ENCODE results near the gene MESP2. TPM values are rescaled to one million over a fixed set of nuclear protein-coding genes. Genes with fewer than 3 reads are reported as not detected.

The MESP2 gene, protein sequence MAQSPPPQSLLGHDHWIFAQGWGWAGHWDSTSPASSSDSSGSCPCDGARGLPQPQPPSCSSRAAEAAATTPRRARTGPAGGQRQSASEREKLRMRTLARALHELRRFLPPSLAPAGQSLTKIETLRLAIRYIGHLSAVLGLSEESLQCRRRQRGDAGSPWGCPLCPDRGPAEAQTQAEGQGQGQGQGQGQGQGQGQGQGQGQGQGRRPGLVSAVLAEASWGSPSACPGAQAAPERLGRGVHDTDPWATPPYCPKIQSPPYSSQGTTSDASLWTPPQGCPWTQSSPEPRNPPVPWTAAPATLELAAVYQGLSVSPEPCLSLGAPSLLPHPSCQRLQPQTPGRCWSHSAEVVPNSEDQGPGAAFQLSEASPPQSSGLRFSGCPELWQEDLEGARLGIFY
- polyA plus RNA-seq, result not detected

DNA sequence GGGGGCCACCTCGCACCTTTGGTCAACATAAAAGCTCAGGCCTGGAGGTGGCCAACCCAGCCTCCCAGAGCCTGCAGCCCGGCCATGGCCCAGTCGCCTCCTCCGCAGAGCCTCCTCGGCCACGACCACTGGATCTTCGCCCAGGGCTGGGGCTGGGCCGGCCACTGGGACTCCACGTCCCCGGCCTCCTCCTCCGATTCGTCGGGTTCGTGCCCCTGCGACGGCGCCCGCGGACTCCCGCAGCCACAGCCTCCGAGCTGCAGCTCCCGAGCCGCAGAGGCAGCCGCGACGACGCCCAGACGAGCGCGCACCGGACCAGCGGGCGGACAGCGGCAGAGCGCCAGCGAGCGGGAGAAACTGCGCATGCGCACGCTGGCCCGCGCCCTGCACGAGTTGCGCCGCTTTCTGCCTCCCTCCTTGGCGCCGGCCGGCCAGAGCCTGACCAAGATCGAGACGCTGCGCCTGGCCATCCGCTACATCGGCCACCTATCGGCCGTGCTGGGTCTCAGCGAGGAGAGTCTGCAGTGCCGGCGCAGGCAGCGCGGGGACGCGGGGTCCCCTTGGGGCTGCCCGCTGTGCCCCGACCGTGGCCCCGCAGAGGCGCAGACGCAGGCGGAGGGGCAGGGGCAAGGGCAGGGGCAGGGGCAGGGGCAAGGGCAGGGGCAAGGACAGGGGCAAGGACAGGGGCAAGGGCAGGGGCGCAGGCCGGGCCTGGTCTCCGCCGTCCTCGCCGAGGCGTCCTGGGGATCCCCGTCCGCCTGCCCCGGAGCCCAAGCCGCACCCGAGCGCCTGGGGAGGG lies at the start of gene MESP2:
Gene MESP2 (plus strand): TSS at position 59 of the 799 bp plus-strand sequence. CDS start 26 bp downstream, at position 85.
- Mint-ChIP-seq H3K4me3 (peak within 1 kb of the TSS; percentile 53 to 76 (median 70)), H3K36me3 (no peaks in the 10 kb centered on the region), H3K4me1 (no peaks in the 10 kb centered on the region), H3K9me3 (no peaks in the 10 kb centered on the region), H3K27ac (no peak within 1 kb of the TSS), H3K27me3 (ENCODE audit: low read depth in 3 of 3) (peaks cover 1 to 5% (median 4%) of the 10 kb centered on the region in 3 donors)
- DNase-seq, result peak; percentile 52 to 64 (median 62)

- peaks cover 2 to 8% (median 2%) of the 10 kb centered on the region in 3 donors for H3K27me3 Mint-ChIP-seq (ENCODE audit: low read depth in 3 of 3)
- DNase-seq, result no peak
- no peak overlapping the region for H3K4me3 Mint-ChIP-seq
- no peaks in the 10 kb centered on the region for H3K4me1 Mint-ChIP-seq
- H3K27ac Mint-ChIP-seq, result no peak overlapping the region
- H3K36me3 Mint-ChIP-seq, result peaks cover 0 to 6% (median 0%) of the 10 kb centered on the region in 3 donors
- peaks cover 0 to 2% (median 0%) of the 10 kb centered on the region in 6 donors for H3K9me3 Mint-ChIP-seq
Measured at GRCh38 chr15:89728254-89728653, 47.9 kb upstream of the MESP2 start.

DNA sequence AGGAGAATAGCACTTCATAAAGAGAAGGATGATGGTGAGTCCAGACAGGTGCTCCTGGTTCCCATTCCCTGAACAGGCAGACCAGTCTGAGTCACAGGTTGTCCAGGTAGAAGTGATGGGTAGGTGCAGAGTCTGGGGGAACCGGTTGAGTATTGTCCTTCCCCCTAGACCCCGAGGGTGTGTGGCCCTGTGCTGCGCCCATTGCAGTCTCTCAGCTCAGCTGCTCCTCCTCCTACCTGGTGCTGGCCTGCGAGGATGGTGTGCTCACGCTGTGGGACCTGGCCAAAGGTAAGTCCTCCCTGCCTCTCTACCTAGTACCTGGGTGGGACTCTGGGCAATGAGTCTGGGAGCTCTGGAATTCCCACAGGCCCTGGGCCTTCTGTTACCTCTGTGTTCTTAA lies 44.9 kb upstream of the MESP2 start:
- H3K36me3 Mint-ChIP-seq, result no peaks in the 10 kb centered on the region
- no peak overlapping the region for H3K4me3 Mint-ChIP-seq
- no peak for DNase-seq
- peaks cover 0 to 6% (median 3%) of the 10 kb centered on the region in 3 donors for H3K27me3 Mint-ChIP-seq (ENCODE audit: low read depth in 3 of 3)
- H3K9me3 Mint-ChIP-seq, result no peaks in the 10 kb centered on the region
- H3K27ac Mint-ChIP-seq, result no peak overlapping the region
- H3K4me1 Mint-ChIP-seq, result no peaks in the 10 kb centered on the region

DNA sequence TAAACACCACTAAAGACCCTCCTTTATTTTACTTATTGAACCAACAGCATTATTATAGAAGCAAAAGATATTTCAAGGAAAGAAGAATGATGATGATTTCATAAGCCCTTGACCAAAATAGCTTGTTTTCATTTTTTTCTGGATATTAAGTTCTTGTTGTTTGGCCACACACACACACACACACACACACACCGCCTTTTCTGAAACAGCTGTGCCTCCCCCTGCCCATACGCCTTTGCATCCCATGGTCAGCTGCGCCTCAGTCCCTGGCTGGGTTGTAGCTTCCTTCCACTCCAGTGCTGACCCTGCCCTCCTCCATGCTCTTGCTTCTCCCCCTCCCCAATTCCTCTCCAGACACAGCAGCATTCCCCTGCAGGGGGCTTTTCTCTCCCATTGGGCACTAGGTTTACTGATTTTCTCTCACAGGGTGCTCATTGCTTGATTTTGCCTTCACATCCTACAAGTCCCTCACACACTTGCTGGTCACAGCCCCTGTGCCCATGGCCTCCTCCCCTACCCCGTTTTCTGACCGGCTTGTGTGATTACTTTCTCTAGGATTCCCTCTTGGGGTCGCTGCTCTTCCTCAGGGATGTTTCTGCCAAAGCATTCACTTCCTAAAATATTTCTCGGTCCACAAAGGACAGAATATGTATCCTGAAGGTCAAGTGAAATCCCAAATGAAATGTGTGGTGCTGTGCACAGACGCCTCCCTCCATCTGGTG lies 43.5 kb upstream of the MESP2 start:
- Mint-ChIP-seq H3K9me3 (no peaks in the 10 kb centered on the region), H3K27me3 (ENCODE audit: low read depth in 3 of 3) (peaks cover 1 to 10% (median 5%) of the 10 kb centered on the region in 3 donors), H3K27ac (no peak overlapping the region), H3K4me3 (no peak overlapping the region), H3K4me1 (no peaks in the 10 kb centered on the region), H3K36me3 (no peaks in the 10 kb centered on the region)
- DNase-seq, result no peak

DNA sequence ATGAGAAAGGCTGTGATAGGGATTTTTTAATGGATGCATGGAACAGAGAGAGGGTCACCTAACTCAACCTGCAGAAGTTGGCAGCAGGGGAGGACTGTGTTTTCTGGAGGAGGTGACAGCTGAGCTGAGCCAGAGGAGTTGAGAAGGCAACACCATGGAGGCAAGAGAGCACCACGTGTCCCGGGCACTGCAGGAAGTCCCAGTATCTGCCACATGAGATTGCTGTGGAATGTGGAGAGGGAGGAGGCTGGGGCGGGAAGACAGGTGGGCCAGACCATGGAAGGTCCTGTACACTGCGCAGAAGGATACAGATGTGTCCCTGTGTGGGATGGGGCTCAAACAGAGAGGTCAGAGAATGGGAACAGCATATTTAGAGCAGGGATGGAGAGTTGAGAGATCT lies 40.4 kb upstream of the MESP2 start:
- H3K9me3 Mint-ChIP-seq, result no peaks in the 10 kb centered on the region
- DNase-seq, result no peak
- no peak overlapping the region for H3K27ac Mint-ChIP-seq
- peaks cover 2 to 10% (median 5%) of the 10 kb centered on the region in 3 donors for H3K27me3 Mint-ChIP-seq (ENCODE audit: low read depth in 3 of 3)
- no peaks in the 10 kb centered on the region for H3K36me3 Mint-ChIP-seq
- H3K4me3 Mint-ChIP-seq, result no peak overlapping the region
- peaks cover 3 to 6% of the 10 kb centered on the region in 2 donors for H3K4me1 Mint-ChIP-seq

- peak; percentile 58 to 66 (median 61) for DNase-seq
- H3K27me3 Mint-ChIP-seq (ENCODE audit: low read depth in 3 of 3), result peaks cover 2 to 4% (median 2%) of the 10 kb centered on the region in 3 donors
- H3K4me3 Mint-ChIP-seq, result no peak overlapping the region
- no peaks in the 10 kb centered on the region for H3K9me3 Mint-ChIP-seq
- H3K4me1 Mint-ChIP-seq, result peaks cover 3 to 6% of the 10 kb centered on the region in 2 donors
- H3K27ac Mint-ChIP-seq, result no peak overlapping the region
- no peaks in the 10 kb centered on the region for H3K36me3 Mint-ChIP-seq
Measured at GRCh38 chr15:89740137-89740536, 36.0 kb upstream of the MESP2 start.

DNA sequence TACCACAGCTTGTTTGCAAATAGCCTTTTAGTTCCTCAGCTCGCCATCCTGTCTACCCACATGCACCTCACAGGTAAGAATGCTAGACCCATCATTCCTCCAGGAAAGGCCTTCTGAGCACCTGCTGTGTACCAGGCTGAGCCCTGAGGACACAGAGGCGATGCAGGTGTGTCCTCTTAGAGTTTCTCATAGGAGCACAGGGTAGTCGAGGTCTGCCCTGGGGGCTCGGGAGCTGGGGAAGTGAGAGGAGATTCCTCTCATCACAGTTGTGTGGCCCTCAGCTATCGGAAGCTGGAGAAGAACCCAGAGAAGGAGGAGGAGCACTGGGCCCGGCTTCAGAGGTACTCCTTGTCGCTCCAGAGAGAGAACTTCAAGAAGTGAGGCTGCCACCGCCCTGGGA lies 33.1 kb upstream of the MESP2 start:
- H3K36me3 Mint-ChIP-seq, result no peaks in the 10 kb centered on the region

DNA sequence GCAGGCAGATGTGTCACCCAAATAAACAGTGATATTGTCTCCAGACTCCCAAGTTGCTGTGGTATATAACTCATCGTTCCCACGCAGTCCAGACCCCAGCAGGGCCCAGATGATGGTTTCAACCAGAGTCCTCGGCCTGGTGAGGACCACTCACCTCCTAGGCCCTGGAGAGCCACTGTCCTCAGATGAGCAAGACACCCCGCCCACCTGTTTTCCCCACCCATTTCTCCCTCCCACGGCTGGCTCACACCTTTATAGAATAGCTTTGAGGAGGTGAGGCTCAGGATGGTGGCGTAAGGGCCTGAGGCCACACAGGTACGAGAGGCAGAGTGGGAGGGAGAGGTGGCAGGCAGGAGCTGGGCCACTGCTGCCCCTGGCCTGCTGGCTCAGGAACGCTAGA lies 32.5 kb upstream of the MESP2 start:
- peaks cover 3 to 6% of the 10 kb centered on the region in 2 donors for H3K4me1 Mint-ChIP-seq
- no peak overlapping the region for H3K27ac Mint-ChIP-seq

More for the DNA sequence above, 33.1 kb upstream of the MESP2 start:
- Mint-ChIP-seq H3K9me3 (no peaks in the 10 kb centered on the region), H3K4me3 (no peak overlapping the region), H3K27ac (no peak overlapping the region), H3K4me1 (peaks cover 3 to 6% of the 10 kb centered on the region in 2 donors), H3K27me3 (ENCODE audit: low read depth in 3 of 3) (no peaks in the 10 kb centered on the region)
- no peak for DNase-seq

GRCh38 chr15:89745131-89745530 lies 31.0 kb upstream of the MESP2 start:
- peaks cover 0 to 4% (median 0%) of the 10 kb centered on the region in 3 donors for H3K27me3 Mint-ChIP-seq (ENCODE audit: low read depth in 3 of 3)
- peaks cover 7 to 11% of the 10 kb centered on the region in 2 donors for H3K4me1 Mint-ChIP-seq
- H3K36me3 Mint-ChIP-seq, result no peaks in the 10 kb centered on the region
- DNase-seq, result no peak
- H3K4me3 Mint-ChIP-seq, result no peak overlapping the region
- H3K27ac Mint-ChIP-seq, result no peak overlapping the region
- H3K9me3 Mint-ChIP-seq, result no peaks in the 10 kb centered on the region

More for the DNA sequence above, 32.5 kb upstream of the MESP2 start:
- H3K36me3 Mint-ChIP-seq, result no peaks in the 10 kb centered on the region
- H3K9me3 Mint-ChIP-seq, result no peaks in the 10 kb centered on the region
- no peak for DNase-seq
- no peaks in the 10 kb centered on the region for H3K27me3 Mint-ChIP-seq (ENCODE audit: low read depth in 3 of 3)
- H3K4me3 Mint-ChIP-seq, result no peak overlapping the region

DNA sequence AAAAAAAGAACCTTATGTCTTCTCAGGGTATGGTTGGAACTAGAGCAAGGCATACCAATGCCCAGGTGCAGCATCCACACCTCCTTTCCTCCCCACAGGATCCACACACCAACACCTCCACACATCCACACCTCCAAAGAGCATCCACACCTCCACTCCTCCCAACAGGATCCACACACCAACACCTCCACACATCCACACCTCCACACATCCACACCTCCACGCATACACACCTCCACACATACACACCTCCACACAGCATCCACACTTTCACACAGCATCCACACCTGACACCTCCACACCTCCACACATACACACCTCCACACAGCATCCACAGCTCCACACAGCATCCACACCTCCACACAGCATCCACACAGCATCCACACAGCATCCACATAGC lies 30.4 kb upstream of the MESP2 start:
- Mint-ChIP-seq H3K9me3 (no peaks in the 10 kb centered on the region), H3K27me3 (ENCODE audit: low read depth in 3 of 3) (peaks cover 0 to 6% (median 1%) of the 10 kb centered on the region in 3 donors), H3K4me1 (peaks cover 6 to 8% of the 10 kb centered on the region in 2 donors), H3K4me3 (no peak overlapping the region), H3K27ac (no peak overlapping the region), H3K36me3 (no peaks in the 10 kb centered on the region)
- DNase-seq, result no peak

DNA sequence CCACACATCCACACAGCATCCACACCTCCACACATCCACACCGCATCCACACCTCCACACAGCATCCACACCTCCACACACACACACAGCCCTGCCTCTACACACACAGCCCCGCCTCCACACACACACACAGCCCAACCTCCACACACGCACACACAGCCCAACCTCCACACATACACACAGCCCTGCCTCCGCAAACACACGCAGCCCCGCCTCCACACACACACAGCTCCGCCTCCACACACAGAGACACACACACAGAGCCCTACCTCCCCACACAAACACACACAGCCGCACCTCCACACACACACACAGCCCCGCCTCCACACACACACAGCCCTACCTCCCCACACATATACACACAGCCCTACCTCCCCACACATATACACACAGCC lies 29.7 kb upstream of the MESP2 start:
- no peak for DNase-seq
- Mint-ChIP-seq H3K9me3 (no peaks in the 10 kb centered on the region), H3K27me3 (ENCODE audit: low read depth in 3 of 3) (peaks cover 0 to 6% (median 1%) of the 10 kb centered on the region in 3 donors), H3K4me1 (peaks cover 6 to 8% of the 10 kb centered on the region in 2 donors), H3K27ac (no peak overlapping the region), H3K4me3 (no peak overlapping the region), H3K36me3 (no peaks in the 10 kb centered on the region)

- H3K9me3 Mint-ChIP-seq, result no peaks in the 10 kb centered on the region
- H3K27me3 Mint-ChIP-seq (ENCODE audit: low read depth in 3 of 3), result peaks cover 1 to 7% (median 6%) of the 10 kb centered on the region in 3 donors
- H3K4me3 Mint-ChIP-seq, result peak overlapping the region in 4 of 5 donors; percentile 10 to 80 (median 24)
- H3K27ac Mint-ChIP-seq, result no peak overlapping the region
- peaks cover 6 to 8% of the 10 kb centered on the region in 2 donors for H3K4me1 Mint-ChIP-seq
- no peak for DNase-seq
- H3K36me3 Mint-ChIP-seq, result no peaks in the 10 kb centered on the region
Measured at GRCh38 chr15:89747708-89748682, 28.1 kb upstream of the MESP2 start.

GRCh38 chr15:89749054-89749453 lies 27.1 kb upstream of the MESP2 start:
- Mint-ChIP-seq H3K4me3 (peak overlapping the region; percentile 33 to 80 (median 71)), H3K9me3 (no peaks in the 10 kb centered on the region), H3K27me3 (ENCODE audit: low read depth in 3 of 3) (peaks cover 1 to 9% (median 6%) of the 10 kb centered on the region in 3 donors), H3K4me1 (peaks cover 6 to 8% of the 10 kb centered on the region in 2 donors), H3K27ac (no peak overlapping the region), H3K36me3 (no peaks in the 10 kb centered on the region)
- no peak for DNase-seq

All from immature natural killer cell (primary cell).